IPS-15b (cell line): ENCODE measurements around the gene KLF11.

Experiments
- H3K27me3 ChIP-seq: one replicate; pipeline ENCODE4 v1.6.1; 2013; ENCODE audit warnings: low read length; ENCODE audit not compliant: control insufficient read depth, insufficient read depth
- H3K36me3 ChIP-seq: one replicate; pipeline ENCODE4 v1.6.1; 2013; ENCODE audit warnings: low read length; ENCODE audit not compliant: control insufficient read depth, insufficient read depth
- H3K4me1 ChIP-seq: one replicate; pipeline ENCODE4 v1.6.1; 2013; ENCODE audit warnings: mild to moderate bottlenecking, low read length; ENCODE audit not compliant: control insufficient read depth, insufficient read depth
- H3K4me3 ChIP-seq: one replicate; pipeline ENCODE4 v1.5.1; 2013; ENCODE audit warnings: low read depth, low read length
- H3K9ac ChIP-seq: one replicate; pipeline ENCODE4 v1.6.1; 2013; ENCODE audit warnings: low read depth, mild to moderate bottlenecking, low read length
- H3K9me3 ChIP-seq: one replicate; pipeline ENCODE4 v1.6.1; 2013; ENCODE audit warnings: mild to moderate bottlenecking, low read length; ENCODE audit not compliant: control insufficient read depth, insufficient read depth

Gene KLF11

DNA sequence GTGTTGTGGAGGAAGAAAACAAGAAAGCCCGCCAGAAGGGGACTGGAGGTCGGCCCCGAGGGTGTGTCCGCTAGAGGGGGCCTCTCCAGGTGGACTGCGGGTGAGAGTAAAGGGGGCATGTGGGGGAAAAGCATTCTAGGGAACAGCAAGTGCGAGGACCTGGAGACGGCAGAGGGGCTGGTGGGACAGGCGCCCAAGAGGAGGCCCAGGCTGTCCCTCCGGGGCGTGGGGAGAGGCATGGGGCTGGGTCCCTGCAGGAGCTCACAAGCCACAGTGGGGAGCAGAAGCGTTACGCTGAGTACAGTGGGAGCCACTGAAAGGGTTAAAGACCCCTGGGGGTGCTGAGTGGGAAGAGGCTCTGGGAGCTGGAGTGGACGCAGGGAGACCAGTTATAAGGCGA is 1.6 kb upstream of the KLF11 start:
- H3K36me3 ChIP-seq: no peaks in the 10 kb centered on the region
- H3K27me3 ChIP-seq: peaks cover 15% of the 10 kb centered on the region
- peak overlapping the region; percentile 67 for H3K4me3 ChIP-seq
- no peaks in the 10 kb centered on the region for H3K9me3 ChIP-seq
- no peaks in the 10 kb centered on the region for H3K4me1 ChIP-seq
- H3K9ac ChIP-seq: no peak overlapping the region

DNA sequence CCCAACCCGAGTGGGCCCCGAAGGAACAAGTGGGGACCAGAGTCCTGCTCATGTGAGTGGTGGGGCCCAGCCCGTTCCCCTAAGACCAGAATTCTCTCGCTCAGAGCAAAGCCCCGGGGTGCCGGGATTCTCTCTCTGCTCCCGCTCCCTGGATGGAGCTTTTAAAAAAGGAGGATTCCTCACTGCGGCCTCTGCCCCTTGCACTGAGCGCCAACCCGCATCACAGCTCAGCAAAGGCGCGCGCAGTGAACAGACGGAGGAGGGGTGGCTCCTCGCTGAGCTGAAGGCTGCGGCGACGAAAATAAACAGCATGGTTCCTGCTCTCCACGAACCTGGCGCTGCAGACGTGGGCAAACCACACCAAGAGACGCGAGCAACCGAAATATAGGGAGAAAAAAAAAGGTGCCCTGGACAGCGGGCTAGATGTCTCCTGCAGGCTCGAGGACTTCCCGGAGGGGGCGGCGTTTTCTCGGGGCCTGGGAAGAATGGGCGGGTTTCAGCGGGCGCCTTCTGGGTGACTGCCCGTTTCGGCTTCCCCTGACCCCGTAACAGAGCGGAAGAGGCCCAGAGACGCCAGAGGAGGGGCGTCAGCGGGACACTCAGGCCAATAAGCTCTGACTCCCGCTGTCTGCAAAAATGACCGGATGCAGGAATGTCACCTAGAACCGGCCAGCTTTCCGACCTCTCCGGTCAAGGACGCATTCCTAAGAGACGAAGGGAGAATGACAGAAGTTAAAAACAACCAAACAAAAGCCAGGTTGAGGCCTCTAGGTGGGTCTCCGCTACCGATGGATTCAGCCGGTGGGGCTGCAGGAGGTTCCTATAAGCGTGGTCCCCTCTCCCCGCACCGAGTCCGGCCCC is 819 bp upstream of the KLF11 start:
- Histone ChIP-seq H3K9me3 (no peaks in the 10 kb centered on the region), H3K9ac (peak overlapping the region; percentile 37), H3K4me1 (no peaks in the 10 kb centered on the region), H3K27me3 (peaks cover 15% of the 10 kb centered on the region), H3K4me3 (peak overlapping the region; percentile 67), H3K36me3 (no peaks in the 10 kb centered on the region)

DNA sequence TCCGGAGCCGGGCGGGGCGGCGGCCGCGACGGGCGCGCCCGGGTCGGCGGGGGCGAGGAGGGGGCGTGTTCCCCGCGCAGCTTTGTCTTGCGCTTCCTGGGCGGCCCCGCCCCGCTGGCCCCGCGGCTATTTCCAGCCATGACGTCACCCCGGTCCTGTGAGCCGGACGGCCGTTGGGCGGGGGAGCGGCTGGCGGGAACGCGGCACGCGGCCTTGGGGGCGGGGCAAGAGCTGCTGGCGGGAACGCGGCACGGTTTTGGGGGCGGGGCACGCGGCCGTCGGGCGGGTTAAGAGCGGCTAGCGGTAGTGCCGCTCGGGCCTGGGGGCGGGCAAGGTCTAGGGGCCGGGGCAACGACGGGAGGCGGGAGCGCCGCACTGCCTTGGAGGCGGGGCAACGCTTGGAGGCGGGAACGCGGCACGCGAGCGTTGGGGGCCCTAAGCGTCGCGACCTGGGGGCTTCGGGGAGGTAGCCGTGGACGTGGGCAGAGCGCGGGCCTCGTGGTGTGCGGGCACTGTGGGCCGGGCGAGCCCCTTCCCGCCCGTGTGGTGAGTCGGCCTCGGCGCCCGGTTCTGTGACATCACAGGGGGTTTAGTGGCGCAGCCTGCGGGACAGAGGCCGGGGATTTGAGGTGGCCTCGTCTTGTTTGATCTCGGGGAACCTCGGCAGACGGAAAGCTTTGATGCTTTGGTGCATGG is 704 bp downstream of the KLF11 start:
- peaks cover 3% of the 10 kb centered on the region for H3K36me3 ChIP-seq
- H3K9me3 ChIP-seq: no peaks in the 10 kb centered on the region
- H3K9ac ChIP-seq: no peak overlapping the region
- H3K27me3 ChIP-seq: peaks cover 15% of the 10 kb centered on the region
- H3K4me1 ChIP-seq: no peaks in the 10 kb centered on the region
- H3K4me3 ChIP-seq: no peak overlapping the region

DNA sequence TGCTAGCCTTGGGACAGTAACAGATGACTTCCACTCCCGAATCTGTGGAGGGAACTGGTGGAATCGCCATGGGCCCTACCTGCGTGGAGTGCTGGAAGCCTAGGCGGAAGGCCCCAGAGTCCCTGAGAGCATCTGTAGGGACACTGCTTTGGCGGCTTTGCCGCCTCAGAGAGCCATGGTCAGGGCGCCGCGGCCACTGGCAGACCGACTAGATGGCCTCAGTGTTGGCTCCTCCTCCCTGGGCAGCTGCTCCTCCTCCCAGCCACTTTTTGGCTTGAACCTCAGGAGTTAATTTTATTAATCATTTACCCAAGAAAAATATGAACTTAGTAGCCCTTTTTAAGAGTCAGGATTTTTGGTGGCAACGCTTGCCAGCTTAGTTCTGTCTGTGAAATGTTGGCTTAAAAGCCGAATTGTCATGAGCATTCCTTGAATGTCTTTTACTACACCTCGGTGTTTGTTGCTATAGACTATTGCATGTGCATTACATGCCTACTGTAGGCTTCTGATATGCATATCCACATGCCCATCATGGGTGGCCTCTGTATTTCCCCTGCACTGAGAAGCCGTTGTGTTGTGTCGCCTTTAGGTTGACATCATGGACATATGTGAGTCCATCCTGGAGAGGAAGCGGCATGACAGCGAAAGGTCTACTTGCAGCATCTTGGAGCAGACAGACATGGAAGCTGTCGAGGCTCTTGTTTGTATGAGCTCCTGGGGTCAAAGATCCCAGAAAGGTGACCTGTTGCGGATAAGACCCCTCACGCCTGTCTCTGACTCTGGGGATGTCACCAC is 2.4 kb downstream of the KLF11 start:
- H3K36me3 ChIP-seq: peaks cover 6% of the 10 kb centered on the region
- H3K9me3 ChIP-seq: no peaks in the 10 kb centered on the region
- H3K27me3 ChIP-seq: peaks cover 12% of the 10 kb centered on the region
- no peaks in the 10 kb centered on the region for H3K4me1 ChIP-seq
- no peak overlapping the region for H3K4me3 ChIP-seq
- no peak overlapping the region for H3K9ac ChIP-seq

DNA sequence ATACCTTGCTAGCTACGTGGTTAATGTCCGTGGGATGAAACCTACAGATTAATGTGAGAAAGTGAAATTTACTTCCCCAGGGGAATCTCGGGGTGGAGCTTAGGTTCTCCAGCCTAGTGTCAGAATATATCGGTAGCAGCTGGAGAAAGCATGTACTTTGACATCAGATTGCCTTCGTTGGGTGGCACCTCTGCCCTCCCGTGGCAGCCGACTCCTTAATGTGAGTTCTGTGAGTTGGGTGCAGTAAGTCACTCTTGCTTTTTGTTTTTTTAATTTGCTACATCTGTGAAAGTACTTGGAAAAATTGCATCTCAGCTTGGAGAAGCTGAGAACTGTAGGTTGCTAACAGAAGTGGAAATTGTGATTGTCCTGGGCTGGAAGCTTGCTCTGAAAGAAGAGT is 3.6 kb downstream of the KLF11 start:
- Histone ChIP-seq H3K9ac (no peak overlapping the region), H3K36me3 (peaks cover 6% of the 10 kb centered on the region), H3K9me3 (no peaks in the 10 kb centered on the region), H3K4me1 (no peaks in the 10 kb centered on the region), H3K27me3 (peaks cover 5% of the 10 kb centered on the region), H3K4me3 (no peak overlapping the region)

DNA sequence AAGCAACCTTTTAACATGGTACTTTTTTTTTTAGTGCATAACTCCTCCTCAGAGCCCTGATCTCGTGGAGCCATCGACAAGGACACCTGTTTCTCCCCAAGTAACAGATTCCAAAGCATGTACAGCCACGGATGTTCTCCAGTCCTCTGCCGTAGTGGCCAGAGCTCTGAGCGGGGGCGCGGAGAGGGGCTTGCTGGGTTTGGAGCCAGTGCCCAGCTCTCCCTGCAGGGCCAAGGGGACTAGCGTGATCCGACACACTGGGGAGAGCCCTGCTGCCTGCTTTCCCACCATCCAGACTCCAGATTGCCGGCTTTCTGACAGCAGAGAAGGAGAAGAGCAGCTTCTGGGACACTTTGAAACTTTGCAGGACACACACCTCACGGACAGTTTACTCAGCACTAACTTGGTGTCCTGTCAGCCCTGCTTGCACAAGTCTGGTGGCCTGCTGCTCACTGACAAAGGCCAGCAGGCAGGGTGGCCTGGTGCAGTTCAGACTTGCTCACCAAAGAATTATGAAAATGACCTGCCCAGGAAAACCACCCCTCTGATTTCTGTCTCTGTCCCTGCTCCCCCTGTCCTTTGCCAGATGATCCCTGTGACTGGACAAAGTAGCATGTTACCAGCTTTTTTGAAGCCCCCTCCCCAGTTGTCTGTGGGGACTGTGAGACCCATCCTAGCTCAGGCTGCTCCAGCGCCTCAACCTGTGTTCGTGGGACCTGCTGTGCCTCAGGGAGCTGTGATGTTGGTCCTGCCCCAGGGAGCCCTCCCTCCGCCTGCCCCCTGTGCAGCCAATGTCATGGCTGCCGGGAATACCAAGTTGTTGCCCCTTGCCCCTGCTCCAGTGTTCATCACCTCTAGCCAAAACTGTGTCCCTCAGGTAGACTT is 4.5 kb downstream of the KLF11 start:
- peak overlapping the region; percentile 37 for H3K9ac ChIP-seq
- no peak overlapping the region for H3K4me3 ChIP-seq
- H3K36me3 ChIP-seq: peaks cover 6% of the 10 kb centered on the region
- H3K27me3 ChIP-seq: peaks cover 3% of the 10 kb centered on the region
- H3K9me3 ChIP-seq: no peaks in the 10 kb centered on the region
- no peaks in the 10 kb centered on the region for H3K4me1 ChIP-seq

DNA sequence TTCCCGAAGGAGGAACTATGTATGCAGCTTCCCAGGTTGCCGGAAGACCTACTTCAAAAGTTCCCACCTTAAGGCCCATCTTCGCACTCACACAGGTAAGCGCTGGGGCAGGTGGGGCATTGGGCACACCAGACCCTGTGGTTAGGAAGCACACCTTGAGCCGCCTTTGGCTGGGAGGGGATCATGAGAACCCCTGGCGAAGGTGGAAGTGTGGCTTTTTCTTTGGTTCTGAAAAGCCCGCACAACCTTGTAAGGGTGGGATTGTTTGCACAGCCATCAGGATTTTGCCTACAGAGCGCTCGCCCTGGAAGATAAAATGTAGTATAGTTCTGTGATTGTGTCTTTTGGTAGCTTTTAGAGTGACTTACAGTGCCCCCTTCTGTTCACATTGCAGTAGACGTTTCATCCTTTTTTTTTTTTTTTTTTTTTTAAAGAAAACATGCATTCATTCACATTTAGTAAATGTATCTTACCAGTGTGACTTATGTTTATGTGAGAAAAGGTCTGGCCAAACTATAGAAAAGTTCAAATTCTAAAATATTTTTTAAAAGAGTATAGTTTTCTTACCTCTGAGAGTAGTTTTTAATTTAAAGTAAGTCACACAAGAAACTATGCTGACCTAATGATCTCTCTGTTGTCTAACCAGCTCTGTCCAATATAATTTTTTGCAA is 5.3 kb downstream of the KLF11 start:
- H3K27me3 ChIP-seq: peaks cover 3% of the 10 kb centered on the region
- peaks cover 3% of the 10 kb centered on the region for H3K4me1 ChIP-seq
- peaks cover 6% of the 10 kb centered on the region for H3K36me3 ChIP-seq
- no peak overlapping the region for H3K9ac ChIP-seq
- no peak overlapping the region for H3K4me3 ChIP-seq
- H3K9me3 ChIP-seq: no peaks in the 10 kb centered on the region

DNA sequence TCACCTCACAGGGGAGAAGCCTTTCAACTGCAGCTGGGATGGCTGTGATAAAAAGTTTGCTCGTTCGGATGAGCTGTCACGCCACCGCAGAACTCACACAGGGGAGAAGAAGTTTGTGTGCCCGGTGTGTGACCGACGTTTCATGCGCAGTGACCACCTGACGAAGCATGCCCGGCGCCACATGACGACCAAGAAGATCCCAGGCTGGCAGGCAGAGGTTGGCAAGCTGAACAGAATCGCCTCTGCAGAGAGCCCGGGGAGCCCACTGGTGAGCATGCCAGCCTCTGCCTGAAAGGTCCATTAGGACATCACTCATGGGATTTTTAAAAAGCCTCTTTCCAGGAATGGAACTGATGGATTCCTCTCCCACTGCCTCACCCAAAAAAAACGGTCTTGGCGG is 8.9 kb downstream of the KLF11 start:
- Histone ChIP-seq H3K27me3 (no peaks in the 10 kb centered on the region), H3K4me3 (no peak overlapping the region), H3K9me3 (no peaks in the 10 kb centered on the region), H3K9ac (no peak overlapping the region), H3K4me1 (peaks cover 9% of the 10 kb centered on the region), H3K36me3 (peaks cover 6% of the 10 kb centered on the region)

DNA sequence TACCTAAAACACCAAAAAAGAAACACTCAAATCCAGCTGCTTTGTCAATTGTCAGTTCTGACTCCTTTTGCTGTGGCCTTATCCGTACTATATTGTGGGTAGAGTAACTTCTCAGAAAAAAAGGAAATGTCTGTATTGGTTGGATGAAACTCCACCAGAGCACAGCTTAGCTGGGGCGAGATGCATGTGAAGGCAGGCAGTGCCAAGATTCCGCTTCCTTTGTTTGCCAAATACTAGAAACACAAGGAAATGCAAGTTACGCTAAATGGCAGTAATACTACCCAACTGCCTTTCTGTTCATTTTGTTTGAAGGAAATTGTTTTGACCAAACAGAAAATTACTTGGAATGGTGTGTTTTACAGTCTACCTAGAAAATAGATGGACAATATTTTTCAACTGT is 10.0 kb downstream of the KLF11 start:
- no peaks in the 10 kb centered on the region for H3K27me3 ChIP-seq
- H3K4me3 ChIP-seq: no peak overlapping the region
- no peak overlapping the region for H3K9ac ChIP-seq
- peaks cover 13% of the 10 kb centered on the region for H3K4me1 ChIP-seq
- no peaks in the 10 kb centered on the region for H3K9me3 ChIP-seq
- H3K36me3 ChIP-seq: peaks cover 4% of the 10 kb centered on the region

DNA sequence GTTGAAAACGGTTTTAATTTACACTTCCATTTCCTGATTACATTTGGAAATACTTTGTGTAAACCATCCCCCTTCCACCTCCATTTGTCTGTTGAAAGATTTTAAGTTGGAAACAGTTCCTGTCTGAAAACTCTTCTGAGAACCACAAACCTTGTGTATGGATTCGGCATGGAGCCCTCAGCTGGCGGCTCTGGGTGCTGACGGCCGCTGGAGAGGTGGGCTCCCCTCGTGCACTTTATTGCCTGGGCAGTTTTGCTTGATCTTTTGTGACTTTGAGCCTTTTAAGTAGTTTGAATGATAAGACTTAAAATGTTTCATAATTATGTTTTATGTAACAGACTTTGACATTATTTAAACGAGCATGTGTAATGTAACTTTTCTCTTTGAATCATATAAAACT is 11.1 kb downstream of the KLF11 start:
- Histone ChIP-seq H3K27me3 (no peaks in the 10 kb centered on the region), H3K4me1 (peaks cover 13% of the 10 kb centered on the region), H3K9me3 (no peaks in the 10 kb centered on the region), H3K4me3 (no peak overlapping the region), H3K9ac (no peak overlapping the region), H3K36me3 (peaks cover 3% of the 10 kb centered on the region)
